Fibroblast of the conjunctiva (primary cell): ENCODE results near the gene EVX2.

ENCODE experiments used
- DNase-seq: peaks from one replicate; pipeline ENCODE4 v3.0.0-alpha.2; 2010; ENCODE audit warnings: low read depth

The EVX2 gene

DNA sequence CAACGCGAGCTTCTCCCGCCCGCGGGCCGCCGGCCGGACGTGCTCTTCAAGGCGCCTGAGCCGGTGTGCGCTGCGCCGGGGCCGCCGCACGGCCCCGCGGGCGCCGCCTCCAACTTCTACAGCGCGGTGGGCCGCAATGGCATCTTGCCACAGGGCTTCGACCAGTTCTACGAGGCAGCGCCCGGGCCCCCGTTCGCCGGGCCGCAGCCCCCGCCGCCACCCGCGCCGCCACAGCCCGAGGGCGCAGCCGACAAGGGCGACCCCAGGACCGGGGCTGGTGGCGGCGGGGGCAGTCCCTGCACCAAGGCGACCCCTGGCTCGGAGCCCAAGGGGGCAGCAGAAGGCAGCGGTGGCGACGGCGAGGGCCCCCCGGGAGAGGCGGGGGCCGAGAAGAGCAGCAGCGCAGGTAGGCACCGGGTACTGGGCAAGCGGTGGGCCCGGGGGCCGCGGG is 24.0 kb upstream of the EVX2 start:
- DNase-seq = no peak

DNA sequence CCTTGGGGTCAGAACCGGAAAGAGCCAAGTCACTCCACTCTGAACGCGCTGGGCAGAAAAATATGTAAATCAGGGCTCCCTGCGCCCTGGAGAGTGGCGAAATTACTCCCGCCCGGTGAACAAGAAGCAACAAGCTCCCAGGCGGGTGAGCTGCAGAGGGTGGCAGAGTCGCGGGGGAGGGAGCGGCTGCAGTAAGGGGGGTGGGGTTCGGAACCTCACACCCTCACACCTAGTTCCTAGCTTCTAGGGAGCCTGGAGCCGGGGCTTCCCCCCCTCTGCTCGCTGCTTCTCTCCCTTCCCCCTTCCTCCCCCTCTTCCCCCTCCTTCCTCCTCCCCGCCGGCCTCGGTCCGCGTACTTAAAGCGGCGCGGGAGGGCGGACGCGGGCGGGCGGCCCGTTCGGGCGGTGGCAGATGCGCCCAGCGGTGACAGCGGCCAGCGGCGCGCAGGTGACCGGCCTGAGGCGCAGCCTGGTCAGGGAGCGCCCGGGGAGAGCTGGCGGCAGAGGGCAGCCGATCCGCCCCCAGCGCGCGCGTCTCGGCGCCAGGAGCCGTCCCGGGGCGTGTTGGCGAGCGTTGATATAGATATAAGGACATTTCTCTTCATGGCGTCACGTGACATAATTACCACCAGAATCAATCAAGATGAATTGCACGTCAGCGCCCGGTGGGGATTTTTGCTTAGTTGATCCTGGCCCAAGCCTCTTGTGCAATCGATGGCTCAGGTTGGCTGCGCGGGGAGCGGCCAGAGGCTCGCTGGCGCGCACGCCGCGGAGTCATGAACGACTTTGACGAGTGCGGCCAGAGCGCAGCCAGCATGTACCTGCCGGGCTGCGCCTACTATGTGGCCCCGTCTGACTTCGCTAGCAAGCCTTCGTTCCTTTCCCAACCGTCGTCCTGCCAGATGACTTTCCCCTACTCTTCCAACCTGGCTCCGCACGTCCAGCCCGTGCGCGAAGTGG is 23.1 kb upstream of the EVX2 start, which contains the start of gene HOXD11:
Gene HOXD11, plus strand, starts transcription at position 700 of the 959 bp plus-strand sequence. Its CDS starts 76 bp downstream, at position 776.
- DNase-seq = no peak

DNA sequence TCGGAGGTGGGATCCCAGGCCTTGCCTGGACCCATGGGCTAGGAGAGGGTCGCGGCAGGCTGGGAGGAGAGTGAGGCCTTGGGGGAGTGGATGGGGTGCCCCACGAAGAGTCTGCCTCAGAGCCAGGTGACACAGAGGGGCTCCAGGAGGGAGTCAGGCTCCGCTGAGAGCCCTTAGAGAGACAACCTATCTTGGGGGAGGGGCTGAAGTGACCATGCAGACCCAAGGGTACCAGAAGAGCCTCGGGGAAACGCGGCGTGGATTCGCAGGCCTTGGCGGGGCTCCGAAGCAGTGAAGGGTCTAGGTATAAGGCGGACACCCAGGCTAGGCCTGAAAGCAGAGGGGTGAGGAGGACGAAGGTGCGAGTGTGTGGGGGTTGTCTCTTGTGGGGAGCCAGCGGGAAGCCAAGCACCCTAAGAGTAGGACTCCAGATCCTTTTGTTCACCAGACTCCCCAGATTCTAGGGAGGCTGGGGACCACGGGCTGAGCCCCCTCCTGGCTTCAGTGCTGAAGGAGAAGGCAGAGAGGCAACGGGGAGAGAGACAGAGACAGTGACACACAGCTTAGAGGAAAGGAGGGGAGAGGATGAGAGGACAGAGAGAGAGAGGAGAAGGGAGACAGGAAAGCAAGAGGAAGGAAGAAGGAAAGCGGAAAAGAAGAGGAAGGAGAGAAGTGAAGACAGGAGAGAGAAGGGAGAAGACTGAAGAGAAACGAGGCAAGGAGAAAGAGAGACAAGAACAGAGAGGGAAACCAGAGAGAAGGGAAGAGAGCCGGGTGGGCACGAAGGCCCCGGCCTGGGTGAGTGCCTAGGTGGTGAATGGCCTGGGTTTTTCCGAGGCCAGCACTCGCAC is 22.2 kb upstream of the EVX2 start:
- DNase-seq = no peak

DNA sequence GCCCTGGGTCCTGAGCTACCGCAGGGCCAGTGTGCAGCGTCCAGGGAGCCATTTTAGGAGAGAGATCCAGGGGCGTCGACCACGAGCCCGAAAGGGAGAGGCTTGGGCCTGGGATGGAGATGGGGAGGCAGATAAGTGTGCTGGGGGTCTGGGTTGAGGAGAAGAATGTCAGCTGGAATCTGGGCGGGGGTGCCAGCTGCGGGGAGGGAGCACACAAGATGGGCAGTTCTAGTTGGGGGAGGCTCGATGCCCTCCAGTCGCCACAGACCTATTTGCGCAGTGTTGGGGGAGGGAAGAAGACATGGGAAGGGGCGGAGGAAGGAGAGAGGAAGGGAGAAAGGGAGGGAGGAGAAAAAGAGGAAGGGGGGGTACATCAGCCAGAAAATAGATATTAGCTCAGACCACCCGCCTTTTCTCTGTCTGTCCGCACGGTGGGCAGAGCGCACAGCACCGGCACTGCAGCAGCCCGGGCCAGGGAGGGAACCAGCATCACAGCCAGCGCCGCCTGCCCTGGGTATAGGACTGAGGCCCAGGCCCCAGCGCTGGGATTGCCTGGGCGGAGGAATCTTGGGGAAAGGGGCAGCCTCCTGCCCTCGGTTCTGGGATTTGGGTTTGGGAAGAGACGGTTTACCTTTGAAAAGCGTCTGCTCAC is 21.4 kb upstream of the EVX2 start:
- no peak for DNase-seq

DNA sequence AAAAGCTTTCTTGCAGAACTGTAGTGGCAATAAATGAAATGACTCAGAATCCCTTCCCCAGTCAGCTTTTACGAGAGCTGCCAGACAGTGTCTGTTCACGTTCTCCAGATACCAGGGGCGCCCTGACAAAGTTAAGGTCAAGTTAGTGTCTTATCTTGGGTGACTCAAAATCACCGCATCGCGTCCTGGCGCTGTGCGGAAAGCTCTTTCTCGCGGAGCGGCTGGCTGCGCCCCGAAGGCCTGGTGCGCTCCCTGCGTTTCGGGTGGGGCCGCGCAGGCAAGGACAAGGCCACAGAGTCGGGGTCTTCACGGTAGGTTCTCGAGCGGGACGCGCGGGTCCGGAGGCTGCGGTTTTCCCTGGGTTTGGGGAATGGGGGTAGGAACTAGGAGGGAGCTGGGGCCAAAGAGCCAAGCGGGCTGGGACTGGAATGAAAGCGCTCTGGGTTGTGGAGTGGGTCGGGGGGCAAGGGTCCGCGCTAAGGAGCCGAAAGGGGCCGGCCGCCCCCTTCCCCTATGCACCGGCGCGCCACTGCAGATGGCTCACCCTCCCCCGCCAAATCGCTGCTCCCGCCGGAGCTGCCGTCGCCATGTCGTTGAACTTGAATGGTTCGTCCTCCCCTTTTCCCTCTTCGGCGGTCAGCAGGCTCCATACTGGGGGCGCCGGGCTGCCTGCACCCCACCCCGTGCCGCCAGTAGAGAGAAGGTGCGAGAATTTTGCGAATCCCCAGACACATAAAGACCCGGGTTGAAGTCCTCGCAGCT is 20.7 kb upstream of the EVX2 start:
- DNase-seq = no peak

DNA sequence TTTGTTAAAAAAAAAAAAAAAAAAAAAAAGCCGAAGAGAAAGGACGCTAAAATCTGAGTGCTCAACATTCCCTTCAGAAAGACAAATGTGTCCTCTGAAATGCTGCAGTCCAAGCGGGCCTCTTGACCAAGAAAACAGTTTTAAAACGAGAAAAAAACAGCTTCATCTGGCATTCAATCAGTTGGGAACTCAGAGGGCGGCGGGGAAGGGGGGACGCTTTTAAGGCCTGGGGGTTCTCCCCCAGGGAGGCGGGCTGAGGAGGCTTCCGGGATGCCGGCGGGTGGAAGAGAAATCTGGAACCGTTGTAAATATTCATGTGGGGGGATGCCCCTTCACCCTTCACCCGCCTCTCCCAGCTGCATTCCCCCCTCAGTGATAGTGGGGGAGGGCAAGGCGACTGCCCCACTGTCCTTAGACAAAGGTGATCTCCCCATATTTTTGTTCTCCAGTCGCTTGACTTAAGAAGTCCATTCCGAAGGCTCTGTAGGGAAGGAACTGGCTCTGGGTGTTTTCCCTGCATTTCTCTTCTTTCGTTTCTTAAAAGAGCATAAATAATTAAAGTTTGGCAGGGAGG is 20.1 kb upstream of the EVX2 start:
- no peak for DNase-seq

DNA sequence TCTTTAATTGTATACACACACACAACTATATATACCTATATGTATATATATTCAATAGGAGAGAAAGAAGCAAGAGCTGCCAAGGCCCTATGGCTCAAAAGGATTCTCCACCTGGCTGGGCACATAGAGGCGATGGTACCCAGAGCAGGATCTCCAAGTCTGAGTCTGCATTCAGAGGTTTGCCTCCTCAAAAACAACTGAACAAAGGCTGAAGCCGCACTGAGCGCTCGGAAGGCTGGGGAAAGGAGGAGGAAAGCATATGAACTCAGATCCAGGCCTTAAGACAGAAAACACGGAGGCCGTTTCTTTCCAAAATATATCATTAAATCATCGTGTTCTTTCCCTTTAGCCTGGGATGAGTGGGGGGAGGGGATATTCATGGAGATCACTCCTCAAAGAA is 19.4 kb upstream of the EVX2 start:
- DNase-seq = no peak

DNA sequence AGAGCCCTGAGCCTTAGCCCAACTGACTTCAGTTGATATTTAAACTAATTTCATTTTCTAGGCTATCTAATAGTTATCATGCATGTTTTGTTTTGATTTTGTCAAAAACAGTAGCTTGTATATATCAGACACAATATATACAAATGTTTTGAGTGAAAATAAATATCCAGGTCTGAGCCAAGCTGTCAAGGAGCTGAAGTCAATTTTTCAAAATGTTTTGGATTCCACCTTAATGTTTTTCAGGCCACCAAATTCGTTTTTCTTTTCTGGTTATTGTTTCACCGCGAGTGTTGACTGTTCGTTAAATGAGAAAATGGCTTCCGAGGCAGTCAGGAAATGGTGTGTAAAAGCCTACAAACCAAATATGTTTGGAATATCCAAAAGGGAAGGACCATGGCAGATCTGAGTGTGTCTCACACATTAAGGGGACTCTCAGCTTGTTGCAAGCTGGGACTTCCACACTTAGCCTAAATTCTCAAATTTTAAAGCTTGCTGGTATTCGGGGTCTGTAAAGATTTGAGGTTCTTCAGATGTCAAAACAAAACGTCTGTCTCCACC is 18.6 kb upstream of the EVX2 start:
- DNase-seq = no peak

DNA sequence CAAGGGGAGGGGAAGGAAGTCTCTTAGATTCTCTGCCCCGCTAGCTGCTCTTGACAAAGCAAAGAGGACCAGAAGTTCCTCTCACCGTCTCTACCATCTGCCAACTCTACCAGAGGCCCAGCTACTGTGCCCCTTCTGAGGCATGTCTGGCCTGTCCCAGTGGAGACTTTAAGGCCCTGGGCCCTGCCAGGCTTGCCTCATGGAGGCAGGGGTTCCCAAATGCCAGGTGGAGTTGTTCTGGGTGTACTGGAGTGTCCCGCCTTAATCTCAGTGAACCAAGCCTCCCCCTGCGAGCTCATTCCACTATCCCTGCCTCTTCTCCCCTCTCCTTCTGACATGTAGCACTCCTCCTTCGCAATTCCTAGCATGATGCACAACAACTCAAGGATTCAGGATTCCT is 18.1 kb upstream of the EVX2 start:
- no peak for DNase-seq

DNA sequence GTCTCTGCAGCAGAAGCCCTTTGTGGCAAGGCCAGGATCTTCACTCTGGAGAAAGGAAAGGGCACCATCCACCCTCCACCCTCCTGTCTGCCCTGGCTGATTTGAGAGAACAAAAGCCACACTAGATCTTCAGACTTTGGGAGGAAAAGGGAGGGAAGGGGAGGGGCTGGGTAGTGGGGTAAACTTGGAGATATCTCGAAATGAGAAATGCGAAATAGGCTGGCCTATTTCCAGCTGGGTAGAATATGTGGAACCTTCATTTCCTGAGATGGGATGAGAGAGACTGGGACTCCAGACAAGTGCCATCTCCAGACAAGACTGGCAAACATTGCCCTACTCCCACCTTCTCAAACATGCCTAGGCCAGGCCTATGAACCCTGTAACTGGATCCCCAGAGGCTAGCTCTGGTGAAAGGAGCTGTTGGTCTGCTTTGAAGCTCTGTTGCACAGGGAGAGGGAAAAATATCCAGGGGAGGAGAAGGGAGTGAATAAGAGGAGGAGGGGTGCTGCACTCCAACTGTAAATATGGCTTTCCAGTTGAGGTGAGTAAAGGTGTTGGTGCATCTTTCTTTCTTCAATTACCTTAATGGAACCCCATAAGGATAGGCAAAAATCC is 17.6 kb upstream of the EVX2 start:
- no peak for DNase-seq

DNA sequence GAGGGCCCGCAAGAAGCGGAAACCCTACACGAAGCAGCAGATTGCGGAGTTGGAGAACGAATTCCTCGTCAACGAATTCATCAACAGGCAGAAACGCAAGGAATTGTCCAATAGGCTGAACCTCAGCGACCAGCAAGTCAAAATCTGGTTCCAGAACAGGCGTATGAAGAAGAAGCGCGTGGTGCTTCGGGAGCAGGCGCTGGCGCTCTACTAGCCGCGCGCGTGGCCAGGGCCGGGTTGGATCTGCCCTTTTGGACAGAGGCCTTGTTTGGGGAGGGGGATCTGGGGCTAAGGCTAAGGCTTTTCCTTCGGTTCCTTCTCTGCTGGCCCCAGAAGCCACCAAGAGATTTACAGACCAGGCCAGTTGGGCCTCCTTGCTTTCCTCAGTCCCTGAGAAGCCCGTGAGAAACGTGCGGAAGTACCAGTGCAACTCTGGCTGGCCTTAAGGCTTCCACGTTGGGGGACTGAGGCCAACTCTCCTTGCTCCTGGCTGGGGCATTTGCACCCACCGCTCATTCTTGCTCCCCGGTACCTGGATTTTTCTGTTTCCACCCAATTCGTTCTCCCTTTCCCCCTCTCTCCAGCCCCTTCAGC is 16.9 kb upstream of the EVX2 start:
- no peak for DNase-seq

DNA sequence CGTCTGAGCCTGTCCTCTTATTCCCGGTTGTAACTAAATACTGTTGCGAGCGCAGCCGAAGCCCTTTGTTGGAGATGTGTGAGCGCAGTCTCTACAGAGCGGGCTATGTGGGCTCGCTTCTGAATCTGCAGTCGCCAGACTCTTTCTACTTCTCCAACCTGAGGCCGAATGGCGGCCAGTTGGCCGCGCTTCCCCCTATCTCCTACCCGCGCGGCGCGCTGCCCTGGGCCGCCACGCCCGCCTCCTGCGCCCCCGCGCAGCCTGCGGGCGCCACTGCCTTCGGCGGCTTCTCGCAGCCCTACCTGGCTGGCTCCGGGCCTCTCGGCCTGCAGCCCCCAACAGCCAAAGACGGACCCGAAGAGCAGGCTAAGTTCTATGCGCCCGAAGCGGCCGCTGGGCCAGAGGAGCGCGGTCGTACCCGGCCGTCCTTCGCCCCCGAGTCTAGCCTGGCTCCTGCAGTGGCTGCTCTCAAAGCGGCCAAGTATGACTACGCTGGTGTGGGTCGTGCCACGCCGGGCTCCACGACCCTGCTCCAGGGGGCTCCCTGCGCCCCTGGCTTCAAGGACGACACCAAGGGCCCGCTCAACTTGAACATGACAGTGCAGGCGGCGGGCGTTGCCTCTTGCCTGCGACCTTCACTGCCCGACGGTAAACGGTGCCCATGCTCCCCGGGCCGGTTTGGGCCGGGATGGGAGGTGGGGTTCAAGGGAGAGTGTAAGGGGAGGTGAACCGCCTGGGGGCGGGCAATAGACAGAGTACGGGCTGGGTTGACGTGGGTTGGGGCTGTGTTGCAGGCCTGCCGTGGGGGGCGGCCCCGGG is 16.2 kb upstream of the EVX2 start, which contains the start of gene HOXD12:
Gene HOXD12, plus strand, starts transcription at position 68 of the 819 bp plus-strand sequence. Its CDS starts 7 bp downstream, at position 75.
- no peak for DNase-seq

DNA sequence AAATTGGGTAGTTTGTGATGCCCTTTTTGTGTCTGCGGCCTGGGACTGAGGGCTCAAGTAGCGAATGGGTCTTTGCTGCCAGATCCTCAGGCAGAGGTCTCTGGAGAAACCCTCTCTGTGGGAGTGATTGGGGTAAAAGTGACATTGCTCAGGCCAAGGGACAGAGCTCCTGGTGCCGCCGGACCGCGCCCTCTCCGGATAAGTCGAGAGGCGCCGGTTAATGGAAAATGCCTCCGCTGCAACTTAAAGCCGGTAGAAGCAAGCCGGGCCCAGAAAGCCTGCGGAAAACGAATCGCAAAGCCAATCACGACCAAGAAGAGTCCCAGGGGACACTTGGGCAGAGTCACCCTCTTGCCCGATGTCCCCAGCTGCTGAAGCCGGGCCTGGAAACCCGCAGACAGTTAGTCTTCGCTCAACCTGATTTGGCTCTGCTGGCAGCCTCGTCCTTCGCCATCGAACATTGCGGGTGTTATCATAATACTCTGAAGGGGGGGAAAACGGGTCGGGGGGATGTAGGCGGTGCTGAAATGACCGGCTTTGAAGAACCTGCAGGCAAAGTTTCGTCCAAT is 15.5 kb upstream of the EVX2 start:
- DNase-seq = no peak

DNA sequence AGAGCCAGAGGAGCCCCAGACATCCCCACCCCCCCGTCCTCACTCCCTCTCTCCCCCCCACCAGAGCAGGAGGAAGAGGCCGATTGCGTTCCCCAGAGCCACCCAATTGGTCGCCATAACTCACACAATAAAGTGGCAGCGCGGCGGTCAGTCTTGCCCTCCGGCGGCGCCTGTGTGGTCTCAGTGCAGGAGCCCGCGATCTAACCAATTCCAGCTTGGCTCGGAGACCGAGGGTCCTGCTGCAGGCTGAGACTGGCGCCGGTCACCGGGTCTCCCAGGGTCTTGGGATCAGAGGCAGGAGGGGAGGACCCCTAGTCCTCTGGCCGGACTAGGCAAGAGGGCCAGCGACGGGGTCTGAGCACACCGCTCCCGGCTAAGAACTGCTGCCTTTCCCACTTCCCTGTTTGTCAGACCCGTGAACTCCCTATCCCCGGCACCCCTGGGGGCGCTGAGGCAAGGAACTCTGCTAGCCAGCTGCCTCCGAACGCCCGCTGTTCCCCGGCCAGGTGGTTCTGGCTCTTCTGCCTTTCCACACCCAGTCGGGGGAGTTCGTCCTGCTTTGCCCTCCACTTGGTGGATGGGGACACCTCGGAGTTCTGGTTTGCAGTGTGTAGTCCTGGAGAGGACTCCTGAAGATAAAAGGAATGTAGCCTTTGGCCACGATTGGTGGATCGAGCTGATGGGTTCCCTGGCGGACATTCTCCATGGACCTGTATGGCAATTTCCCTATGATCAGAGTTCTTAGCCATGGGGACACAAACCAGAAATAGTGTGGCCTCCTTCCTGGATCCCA is 14.8 kb upstream of the EVX2 start:
- no peak for DNase-seq

DNA sequence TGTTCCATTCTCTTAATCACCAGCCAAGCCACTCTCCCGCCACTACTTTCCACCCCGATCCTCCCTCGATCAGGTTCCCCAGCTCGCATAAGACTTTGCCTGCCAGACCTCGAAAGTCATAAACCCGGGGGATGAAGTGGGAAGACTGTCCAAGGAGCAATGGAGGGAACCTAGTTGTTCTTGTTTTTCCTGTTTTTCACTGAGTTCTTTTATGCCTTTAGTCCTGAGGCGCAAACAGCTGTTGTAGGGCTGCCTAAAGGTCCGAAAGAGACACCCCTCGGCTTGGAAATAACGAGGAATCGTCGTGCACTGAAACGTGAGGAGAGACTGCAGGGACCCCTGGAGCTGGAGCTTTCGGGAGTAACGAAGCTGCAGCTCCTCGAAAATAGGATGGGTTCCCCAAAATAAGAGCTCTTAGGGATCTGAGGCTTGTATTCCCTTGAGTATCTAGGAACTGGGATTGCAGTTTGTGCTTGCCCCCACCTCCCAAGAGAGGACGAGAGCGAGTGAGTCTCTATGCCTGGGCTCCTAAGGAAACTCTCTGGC is 14.1 kb upstream of the EVX2 start:
- no peak for DNase-seq

DNA sequence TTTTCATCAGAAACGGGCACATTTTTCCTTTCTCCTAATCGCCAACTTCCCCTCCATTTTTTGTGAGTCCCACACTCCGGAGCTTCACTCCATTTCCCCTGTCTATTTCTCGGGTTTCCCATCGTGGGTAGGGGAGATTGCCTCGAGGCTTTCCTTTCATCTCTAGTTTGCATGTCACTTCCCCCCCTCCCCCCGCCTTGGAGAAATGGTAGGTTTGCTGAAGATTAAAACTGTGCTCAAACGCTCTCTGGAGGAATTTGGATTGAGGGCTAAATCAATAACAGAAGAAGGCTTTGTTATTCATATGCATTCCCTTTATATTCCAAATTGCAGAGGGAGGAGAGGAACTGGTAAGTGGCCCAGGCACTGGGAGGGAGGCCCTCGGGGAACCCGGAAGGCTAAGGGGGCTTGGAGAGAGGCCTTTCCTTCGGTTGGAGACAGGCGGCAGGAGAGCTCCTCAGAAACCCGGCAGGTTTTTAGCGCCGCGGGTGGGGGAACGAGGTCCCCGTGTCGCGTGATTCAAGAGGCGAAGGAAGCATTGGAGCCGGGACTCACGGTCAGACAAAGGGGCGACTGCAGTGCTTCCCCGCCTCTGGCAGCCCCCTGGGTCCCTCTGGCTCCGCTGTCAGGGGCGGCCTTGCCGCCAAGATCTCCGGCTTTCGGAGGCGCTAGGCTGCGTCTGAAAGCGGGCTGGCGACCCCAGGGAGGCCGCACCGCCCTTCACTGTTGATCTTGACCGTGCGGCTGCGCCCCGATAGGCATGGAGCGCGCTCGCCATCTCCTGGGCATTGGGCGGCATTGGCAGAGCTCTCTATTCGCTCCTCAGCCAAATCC is 13.4 kb upstream of the EVX2 start:
- peak; percentile 28 for DNase-seq
